Measurements from ENCODE around the gene PHLDA2. TPM values are rescaled to one million over a fixed set of nuclear protein-coding genes. Genes with fewer than 3 reads are reported as not detected.

Gene PHLDA2
- total and polyA plus RNA-seq, 2 of the 13 experiments (the other 11 are each of a cell fraction or from before 2014, with no cell fraction given) = 0.55 to 0.78 TPM

DNA sequence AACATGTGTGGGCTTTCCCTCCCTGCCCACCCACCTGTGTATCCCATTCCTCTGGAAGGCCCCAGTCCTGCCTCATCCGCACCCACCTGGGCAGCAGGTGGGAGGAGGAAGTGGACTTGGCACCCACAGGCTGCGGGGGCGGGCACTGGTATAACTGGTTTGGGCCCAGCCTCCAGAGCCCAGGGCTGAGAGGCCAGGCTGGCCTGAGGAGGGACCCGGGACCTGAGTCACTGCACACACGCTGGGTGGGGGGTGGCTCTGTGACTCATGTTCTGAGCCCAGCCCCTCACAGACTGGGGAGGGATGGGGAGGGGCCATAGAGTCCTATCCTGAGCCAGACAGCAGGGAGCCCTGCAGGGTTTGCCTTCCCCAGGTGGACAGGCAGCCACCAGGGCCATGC lies 16.7 kb downstream of the PHLDA2 start (continued):
- TF ChIP-seq JUND (CRISPR knock-in tag; IDR thresholded peaks at IDR 0.05) = peak; percentile 23; the same call in 1 of the 2 replicates
- no peak for TF ChIP-seq NFIC (IDR thresholded peaks at IDR 0.05; ENCODE audit: low read length)
- TF ChIP-seq, protein P1, sequence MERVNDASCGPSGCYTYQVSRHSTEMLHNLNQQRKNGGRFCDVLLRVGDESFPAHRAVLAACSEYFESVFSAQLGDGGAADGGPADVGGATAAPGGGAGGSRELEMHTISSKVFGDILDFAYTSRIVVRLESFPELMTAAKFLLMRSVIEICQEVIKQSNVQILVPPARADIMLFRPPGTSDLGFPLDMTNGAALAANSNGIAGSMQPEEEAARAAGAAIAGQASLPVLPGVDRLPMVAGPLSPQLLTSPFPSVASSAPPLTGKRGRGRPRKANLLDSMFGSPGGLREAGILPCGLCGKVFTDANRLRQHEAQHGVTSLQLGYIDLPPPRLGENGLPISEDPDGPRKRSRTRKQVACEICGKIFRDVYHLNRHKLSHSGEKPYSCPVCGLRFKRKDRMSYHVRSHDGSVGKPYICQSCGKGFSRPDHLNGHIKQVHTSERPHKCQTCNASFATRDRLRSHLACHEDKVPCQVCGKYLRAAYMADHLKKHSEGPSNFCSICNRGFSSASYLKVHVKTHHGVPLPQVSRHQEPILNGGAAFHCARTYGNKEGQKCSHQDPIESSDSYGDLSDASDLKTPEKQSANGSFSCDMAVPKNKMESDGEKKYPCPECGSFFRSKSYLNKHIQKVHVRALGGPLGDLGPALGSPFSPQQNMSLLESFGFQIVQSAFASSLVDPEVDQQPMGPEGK (CRISPR knock-in tag; IDR thresholded peaks at IDR 0.05) = peak; percentile 77
- TF ChIP-seq ZNF510 (CRISPR knock-in tag; IDR thresholded peaks at IDR 0.05; ENCODE audit: low read depth) = no peak
- TF ChIP-seq IRX3 (CRISPR knock-in tag; IDR thresholded peaks at IDR 0.05; ENCODE audit: borderline replicate concordance, low read depth) = no peak
- TF ChIP-seq RBFOX2 (IDR thresholded peaks at IDR 0.05; ENCODE audit: low read depth, low read length) = 0 out of 2 replicates have a peak, but pooled peaks have one; percentile 9
- TF ChIP-seq KDM2A (CRISPR knock-in tag; IDR thresholded peaks at IDR 0.05; ENCODE audit: borderline replicate concordance, low read depth) = peak; percentile 30; the same call in 1 of the 2 replicates

- no peaks in the 10 kb centered on the region for H3K27me3 ChIP-seq (ENCODE audit: control insufficient read depth in 1 of 2, insufficient read depth in 2 of 2, low read length in 2 of 2)
- ChIA-PET POLR2A (interaction anchor here (0.9 kb wide), 1 partner anchor 9 kb away, joined by 4 read pairs; no protein-coding TSS in a partner anchor), CTCF (ENCODE audit: low intra/inter-chr PET ratio, low total read pairs) (no interaction called here)
- WGBS (ENCODE audit: low lambda C conversion rate) = 79% methylated on average over 9 of the region's 12 CpGs
- H3K79me2 ChIP-seq (ENCODE audit: insufficient read depth, low read length) = no peaks in the 10 kb centered on the region
- no peak overlapping the region for H3K27ac ChIP-seq (ENCODE audit: extremely low read length, insufficient read depth, low read length)
- no peak overlapping the region for H3K4me3 ChIP-seq (replicated peaks in 1 of 3; ENCODE audit: insufficient read depth in 1 of 3, low read depth in 2 of 3, low read length in 3 of 3)
- H4K20me1 ChIP-seq (ENCODE audit: insufficient read depth, low read length) = no peaks in the 10 kb centered on the region
- peaks cover 16% of the 10 kb centered on the region for H3K4me1 ChIP-seq (ENCODE audit: insufficient read depth, low read length)
- ATAC-seq (peak; percentile 2; the same call in 1 of the 3 replicates), DNase-seq (ENCODE audit: low spot score) (no peak), FAIRE-seq (no peak)
- in situ Hi-C loops (cut with HindIII; ENCODE audit: extremely low pct_ligation_motif_present, low pct_unique_long_range_greater_than_20kb) (no loop called here), intact Hi-C loops (cut with micrococcal nuclease; ENCODE audit: unreplicated experiment) (no loop called here)
- no peak overlapping the region for H3K4me2 ChIP-seq (ENCODE audit: low read depth, low read length)
- no peaks in the 10 kb centered on the region for H3K36me3 ChIP-seq (replicated peaks in 1 of 2; ENCODE audit: control insufficient read depth in 1 of 2, insufficient read depth in 2 of 2, low read length in 2 of 2)
- H2AFZ ChIP-seq (ENCODE audit: low read length) = no peak overlapping the region
- no peaks in the 10 kb centered on the region for H3K9me3 ChIP-seq (ENCODE audit: low read length)
- H3K9ac ChIP-seq (ENCODE audit: insufficient read depth, low read depth, low read length) = no peak overlapping the region
- no TSS peak for BruUV-seq (replicated peaks)
- TF ChIP-seq PHF20 (CRISPR knock-in tag; IDR thresholded peaks at IDR 0.05) (no peak), ZBTB1 (CRISPR knock-in tag; IDR thresholded peaks at IDR 0.05; ENCODE audit: borderline replicate concordance) (no peak), HNRNPLL (IDR thresholded peaks at IDR 0.05; ENCODE audit: low read depth, low read length, poor library complexity, severe bottlenecking) (peak; percentile 13)
- TF ChIP-seq, protein P2, sequence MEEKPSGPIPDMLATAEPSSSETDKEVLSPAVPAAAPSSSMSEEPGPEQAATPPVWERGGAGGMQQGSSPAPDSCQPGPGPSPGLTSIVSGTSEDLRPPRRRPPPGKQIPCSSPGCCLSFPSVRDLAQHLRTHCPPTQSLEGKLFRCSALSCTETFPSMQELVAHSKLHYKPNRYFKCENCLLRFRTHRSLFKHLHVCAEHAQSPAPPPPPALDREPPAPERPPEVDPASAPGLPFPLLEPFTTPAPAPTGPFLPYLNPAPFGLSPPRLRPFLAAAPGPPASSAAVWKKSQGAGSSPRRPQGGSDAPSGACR (CRISPR knock-in tag; IDR thresholded peaks at IDR 0.05) = no peak
These were observed 17.3 kb downstream of the PHLDA2 start for GRCh38 chr11:2911785-2912391.

All from HepG2 (cell line).